Subcutaneous adipose tissue (tissue), 4 donors: ENCODE measurements around the gene ACTRT3. TPM values are rescaled to one million over a fixed set of nuclear protein-coding genes. Genes with fewer than 3 reads are reported as not detected.

Experiments
- CTCF ChIP-seq: fragments of 450-650 bp; IDR thresholded peaks from one replicate; pipeline ENCODE4 v1.5.1; 2016; ENCODE audit warnings: low read depth, mild to moderate bottlenecking, control low read depth, antibody characterized with exemption, moderate library complexity
- total RNA-seq, 4 donors: library from RNA; depleted of rRNA; stranded (reverse); fragments of >200 nt; gene quantifications; one replicate each; pipeline ENCODE4 v1.1.0, GENCODE V29; 2016

The ACTRT3 gene
- 1 to 10 TPM; 3.8 to 7.2 (median 4.9) TPM for total RNA-seq

- no peak for TF ChIP-seq CTCF
Measured at GRCh38 chr3:169769287-169770181, at the start of gene ACTRT3. ACTRT3 (minus strand) TSS chr3:169769561; CDS start chr3:169769520, 41 bp downstream.

GRCh38 chr3:169818316-169818715, 49.0 kb upstream of the ACTRT3 start:
- TF ChIP-seq CTCF = no peak

GRCh38 chr3:169815590-169816150, 46.3 kb upstream of the ACTRT3 start:
- no peak for TF ChIP-seq CTCF

- no peak for TF ChIP-seq CTCF
Measured at GRCh38 chr3:169813757-169814517, 44.6 kb upstream of the ACTRT3 start.

- no peak for TF ChIP-seq CTCF
Measured at GRCh38 chr3:169813278-169813677, 43.9 kb upstream of the ACTRT3 start.

- TF ChIP-seq CTCF = no peak
Measured at GRCh38 chr3:169812332-169813235, 43.2 kb upstream of the ACTRT3 start, which contains the start of the genes LRRC34 and LRRIQ4. LRRC34 (minus strand) TSS chr3:169812904; CDS start chr3:169812548, 356 bp downstream. LRRIQ4 (plus strand) TSS chr3:169812870; CDS start chr3:169821922, 9,052 bp downstream.
